CD4-positive, alpha-beta T cell treated with Interleukin-2 at 100 ng/mL for 4 hours (primary cell): Measurements from ENCODE around the gene NLK.
"Not testable (repeated sequence)": the region's sequence is repeated elsewhere in the genome, so short reads cannot be mapped to it uniquely, and the experiment has no call there.

ENCODE experiments used
- DNase-seq: peaks from one replicate; pipeline ENCODE4 v3.0.0-alpha.2; 2020; ENCODE audit warnings: low spot score

NLK gene

GRCh38 chr17:28155405-28155804, 112.9 kb downstream of the NLK start:
- not testable (repeated sequence) for DNase-seq

- DNase-seq = no peak
Observed at GRCh38 chr17:28159004-28159403, 116.5 kb downstream of the NLK start.

- DNase-seq = no peak
Observed at GRCh38 chr17:28159924-28160323, 117.4 kb downstream of the NLK start.

DNA sequence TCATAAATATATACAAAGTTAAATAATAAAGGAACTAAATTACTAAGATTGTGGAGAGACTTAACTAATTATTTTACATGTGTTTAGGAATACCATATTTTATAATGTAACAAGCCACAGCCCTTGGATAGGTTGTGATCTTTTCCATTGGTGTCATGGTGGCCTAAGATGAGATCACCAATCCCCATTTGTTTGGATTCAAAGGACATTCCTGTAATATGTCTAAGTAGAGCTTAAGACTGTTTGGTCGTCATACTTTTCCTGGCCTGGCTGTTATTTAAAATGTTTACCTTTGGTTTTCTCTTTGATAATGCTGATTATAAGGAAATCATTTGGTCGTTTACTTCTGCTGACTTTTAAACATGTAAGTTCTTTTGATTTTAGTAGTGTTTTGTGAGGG, 118.1 kb downstream of the NLK start:
- no peak for DNase-seq

DNA sequence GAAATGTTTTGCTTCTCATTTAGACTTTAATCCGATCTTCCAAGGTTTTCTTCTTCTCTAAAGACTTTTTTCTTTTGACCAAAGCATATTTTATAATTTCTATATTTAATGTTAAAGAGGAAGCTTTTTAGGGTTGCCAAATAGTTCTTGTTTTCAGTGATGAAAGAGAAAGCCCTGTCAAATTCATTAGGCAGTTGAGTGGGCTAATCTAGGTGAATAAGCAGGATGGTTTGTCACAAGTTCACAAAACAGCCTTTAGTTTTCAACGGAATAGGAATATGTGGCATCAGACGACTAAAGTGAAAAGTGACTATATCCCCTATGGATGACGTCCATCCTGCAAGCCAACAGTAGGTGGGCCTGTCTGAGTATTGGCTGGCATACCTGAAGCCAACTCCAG, 118.8 kb downstream of the NLK start:
- DNase-seq = no peak

DNA sequence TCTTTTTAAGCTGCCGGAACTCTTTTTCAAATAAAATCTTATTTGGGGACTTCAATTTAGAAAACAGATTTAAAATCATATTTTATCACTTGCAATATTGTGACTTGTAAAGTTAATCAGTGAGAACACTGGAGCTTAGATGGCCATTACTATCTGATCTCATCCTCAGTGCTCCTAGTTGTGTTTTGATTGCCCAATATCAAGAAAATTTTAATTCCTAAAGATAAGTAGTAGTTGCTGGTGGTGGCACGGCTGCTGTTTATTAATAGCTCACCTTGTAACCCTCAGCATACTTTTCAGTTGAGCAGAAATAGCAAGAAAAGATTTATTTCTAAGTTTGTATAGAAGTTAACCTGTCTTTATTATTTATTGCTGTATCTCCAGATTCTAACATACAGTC, 124.0 kb downstream of the NLK start:
- DNase-seq = no peak

GRCh38 chr17:28169621-28170349, 127.3 kb downstream of the NLK start:
- DNase-seq = no peak

GRCh38 chr17:28170771-28171170, 128.3 kb downstream of the NLK start:
- DNase-seq = no peak

DNA sequence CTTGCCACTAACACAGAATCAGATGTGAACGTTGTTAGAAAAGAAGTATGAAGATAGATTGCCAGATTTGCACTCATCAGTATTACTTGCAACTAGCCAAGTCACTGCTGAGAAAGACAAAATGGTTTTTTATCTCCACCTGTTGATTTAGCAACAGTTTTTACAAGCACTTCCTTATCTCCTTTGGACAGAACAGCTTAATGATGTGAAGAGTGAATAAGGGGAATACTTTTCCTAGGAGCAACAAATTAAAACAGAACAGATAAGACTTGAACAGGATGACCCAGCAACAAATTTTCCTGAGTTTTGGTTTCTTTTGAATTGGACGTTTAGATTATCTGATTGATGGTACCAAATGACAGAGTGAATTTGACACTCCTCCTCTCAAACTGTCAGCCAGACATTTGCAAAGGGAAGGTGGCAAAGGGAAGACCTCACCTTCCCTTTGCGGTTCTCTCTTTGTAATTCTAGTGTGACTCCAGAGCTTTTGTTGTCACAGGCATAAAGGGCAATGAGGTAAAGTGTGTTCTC, 130.6 kb downstream of the NLK start:
- DNase-seq = no peak

DNA sequence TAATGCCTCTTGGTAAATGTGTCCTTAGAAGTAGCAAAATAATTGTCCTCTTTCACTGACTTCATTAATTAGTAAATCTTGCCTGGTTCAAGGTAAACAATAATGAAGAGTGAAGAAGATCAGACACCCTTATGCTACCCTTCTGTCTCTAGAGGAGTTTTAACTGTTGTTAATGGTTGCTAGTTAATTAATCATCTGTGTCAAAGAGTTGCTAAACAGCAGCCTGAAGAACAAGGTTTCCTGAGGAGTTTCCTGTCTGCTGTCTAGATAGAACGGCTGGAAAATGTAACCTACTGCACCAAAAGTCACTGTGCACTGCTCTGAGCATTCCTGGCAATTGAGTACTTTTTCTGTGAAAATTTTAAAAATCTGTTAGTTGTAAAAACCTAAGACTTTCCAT, 131.3 kb downstream of the NLK start:
- DNase-seq = no peak

DNA sequence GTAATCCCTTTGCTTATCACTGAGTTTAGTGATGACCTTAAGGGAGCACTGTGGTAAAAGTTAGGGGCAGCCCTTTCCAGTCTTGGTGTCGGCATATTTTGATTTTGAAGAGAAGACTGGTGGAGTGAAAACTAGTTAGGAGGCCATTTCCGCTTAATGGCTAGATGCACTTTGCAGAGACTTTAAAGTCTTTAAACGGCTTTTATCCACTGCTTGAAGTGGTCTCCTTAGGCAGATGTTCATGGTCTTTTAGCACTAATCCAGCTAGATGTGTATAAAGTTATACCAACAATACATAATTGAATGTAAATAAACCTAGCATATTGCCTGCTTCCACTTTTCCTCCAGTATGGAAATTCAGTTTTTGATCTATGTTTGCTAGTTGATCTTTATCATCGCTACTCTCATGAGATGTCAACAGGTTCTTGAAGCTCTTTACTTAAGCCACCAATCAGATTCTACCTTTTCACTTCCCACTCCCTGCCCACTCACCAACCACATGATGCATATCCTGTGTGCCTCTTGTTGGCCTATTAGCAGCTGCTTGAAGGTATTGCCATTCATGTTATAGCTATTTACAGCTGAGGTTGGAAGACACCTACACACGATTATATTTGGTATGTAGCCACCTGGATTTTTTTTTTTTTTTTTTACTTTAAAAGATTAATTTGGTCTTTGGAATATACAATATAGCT, 132.0 kb downstream of the NLK start:
- peak; percentile 14 for DNase-seq

DNA sequence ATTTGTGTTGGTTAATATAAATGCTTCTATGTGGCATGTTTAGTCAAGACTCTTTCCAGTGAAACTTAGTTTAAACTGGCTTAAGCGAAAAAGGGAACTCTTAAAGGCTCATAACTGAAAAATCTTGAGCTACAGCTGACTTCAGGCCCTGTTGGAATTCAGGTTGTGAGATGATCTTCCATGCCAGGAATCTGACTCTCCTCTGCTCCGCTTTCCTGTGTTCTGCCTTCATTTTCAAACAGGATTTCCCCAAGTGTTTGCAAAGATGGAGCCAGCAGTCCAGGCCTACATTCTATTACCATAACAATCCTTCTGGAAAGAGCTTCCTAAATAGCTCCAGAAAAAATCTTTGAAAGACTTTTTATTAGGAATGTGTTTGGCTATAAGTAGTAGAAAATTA, 134.9 kb downstream of the NLK start:
- no peak for DNase-seq

- no peak for DNase-seq
Observed at GRCh38 chr17:28178800-28179199, 136.3 kb downstream of the NLK start.

DNA sequence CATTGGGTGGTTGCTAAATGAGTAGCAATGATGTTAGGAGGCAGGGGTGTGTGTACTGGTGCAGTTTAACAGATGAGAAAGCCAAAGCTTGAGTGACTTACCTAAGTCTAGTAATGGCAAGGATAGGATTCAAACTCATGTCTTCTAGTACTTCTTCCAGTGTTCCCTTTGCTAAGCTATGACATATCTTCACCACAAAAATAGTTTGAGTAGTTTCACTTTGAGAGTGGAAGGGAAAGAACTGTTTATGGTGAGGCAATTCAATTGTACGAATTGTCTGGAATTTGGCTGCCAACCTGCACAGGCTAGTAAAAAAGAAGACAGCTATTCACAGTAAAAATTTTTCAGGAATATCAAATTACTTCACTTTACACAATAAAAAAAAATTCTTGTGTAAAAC, 138.0 kb downstream of the NLK start:
- no peak for DNase-seq

DNA sequence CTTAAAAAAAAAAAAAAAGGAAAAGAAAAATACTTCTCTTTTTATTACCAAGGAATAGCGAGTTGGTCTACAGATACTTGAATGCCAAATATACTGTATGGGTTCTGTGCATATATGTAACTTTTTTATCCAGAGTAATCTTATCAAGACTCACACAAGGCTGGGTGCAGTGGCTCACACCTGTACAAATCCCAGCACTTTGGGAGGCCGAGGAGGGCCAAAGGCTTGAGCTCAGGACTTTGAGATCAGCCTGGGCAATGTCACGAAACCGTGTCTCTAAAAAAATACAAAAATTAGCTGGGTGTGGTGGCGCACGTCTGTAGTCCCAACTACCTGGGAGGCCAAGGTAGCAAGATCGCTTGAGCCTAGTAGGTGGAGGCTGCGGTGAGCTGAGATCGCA, 139.1 kb downstream of the NLK start:
- DNase-seq = no peak

GRCh38 chr17:28182559-28182958, 140.1 kb downstream of the NLK start:
- DNase-seq = no peak

GRCh38 chr17:28185658-28186057, 143.2 kb downstream of the NLK start:
- no peak for DNase-seq

DNA sequence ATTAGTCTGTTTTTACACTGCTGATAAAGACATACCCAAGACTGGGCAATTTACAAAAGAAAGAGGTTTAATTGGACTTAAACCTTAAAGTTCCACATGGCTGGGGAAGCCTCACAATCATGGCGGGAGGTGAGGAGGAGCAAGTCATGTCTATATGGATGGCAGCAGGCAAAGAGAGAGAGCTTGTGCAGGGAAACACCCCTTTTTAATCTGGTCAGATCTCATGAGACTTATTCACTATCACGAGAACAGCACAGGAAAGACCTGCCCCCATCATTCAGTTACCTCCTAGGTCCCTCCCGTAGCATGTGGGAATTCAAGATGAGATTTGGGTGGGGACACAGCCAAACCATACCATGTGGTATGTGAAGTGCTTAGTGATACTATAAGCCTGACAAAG, 144.0 kb downstream of the NLK start:
- not testable (repeated sequence) for DNase-seq

GRCh38 chr17:28187931-28188330, 145.5 kb downstream of the NLK start:
- no peak for DNase-seq

DNA sequence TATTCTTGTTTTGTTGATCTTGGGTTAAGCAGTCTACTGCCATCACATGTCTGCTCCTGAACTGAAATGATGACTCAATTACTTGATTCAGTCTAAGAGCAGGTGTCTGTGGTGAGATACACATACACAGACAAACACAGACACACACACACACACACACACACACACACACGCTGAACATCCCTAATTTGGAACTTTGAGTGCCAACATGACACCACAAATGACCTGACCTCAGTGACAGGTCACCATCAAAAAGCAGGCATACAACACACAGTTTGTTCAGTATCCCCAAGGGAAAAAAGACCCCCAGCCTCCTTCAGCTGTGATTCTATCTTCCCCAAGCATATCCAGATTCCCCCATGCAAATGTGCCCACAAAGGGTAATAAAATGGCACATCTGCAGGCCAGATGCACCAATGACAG, 146.4 kb downstream of the NLK start:
- DNase-seq = no peak

DNA sequence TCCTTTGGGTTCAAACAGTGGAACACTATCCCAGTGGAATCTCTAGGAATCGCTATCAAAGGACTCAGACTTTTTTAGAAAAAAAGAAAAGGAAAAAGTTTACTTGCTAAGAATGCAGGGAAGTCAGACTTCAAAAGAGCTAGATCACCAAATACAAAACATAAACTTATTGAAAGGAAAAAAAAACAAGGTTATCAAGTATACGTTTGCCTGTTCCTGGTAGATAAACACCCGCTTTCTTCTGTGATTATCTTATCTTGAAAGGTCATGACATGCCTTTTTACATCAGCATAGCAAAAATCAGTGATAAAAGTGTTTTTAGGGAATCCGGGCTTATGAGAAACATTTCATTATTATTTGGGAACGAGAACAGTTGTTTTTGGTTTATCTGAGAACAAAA, 147.2 kb downstream of the NLK start:
- DNase-seq = no peak

DNA sequence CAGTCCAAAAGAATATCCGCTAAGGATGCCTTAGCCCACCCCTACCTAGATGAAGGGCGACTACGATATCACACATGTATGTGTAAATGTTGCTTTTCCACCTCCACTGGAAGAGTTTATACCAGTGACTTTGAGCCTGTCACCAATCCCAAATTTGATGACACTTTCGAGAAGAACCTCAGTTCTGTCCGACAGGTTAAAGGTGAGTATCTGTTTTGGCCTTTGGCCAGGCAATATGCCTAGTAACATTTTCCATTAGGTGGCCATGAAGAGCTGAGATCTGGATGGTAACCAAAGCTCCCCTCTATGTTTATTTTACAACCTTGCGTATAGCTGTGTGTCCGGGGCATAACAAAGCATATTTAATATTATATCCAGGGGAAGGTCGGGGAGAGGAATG, 148.5 kb downstream of the NLK start:
- DNase-seq = no peak

DNA sequence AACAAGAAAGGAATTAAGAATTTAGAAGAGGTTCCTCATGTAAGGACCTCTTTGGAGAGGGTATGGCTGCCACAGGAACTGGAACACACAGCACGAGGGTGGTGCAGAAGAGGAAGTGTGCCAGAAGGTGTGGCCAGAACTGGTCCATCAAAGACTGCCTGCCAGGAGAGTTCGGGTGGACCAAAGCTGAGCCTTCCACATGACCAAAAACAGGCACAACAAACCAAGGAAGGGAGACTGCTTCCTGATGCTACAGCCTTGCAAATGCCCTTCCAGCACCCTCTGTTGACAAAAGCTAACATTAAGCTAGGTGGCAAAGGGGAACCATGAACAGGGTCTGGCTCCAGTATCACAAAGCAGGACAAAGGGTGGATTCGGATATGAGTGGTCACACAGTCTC, 150.8 kb downstream of the NLK start:
- DNase-seq = no peak

DNA sequence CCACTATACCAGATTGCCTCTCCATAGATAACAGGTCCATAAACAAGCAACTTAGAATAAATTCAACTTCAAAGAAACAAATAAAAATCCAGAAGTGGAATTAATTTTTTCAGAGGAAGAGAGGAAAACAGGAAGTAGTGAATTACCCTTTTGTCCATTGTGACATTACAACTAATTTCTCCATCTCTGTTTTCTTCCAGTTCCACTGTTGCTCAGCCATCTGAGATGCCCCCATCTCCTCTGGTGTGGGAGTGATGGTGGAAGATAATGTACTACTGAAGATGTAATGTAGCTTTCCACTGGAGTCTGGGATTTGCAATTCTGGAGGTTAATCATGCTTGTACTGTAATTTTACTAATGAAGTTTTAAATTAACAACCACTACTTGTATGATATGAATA, 151.9 kb downstream of the NLK start:
- DNase-seq = no peak
